Activated naive CD4-positive, alpha-beta T cell treated with anti-CD3 and anti-CD28 coated beads, Interleukin-2, amount 10 ng/mL, durations not matched to agents 7 days and 5 days (primary cell): ENCODE results near the gene ATG14.

Experiments
- CTCF ChIA-PET: fragments of 350-600 bp; sonication (Branson Sonifier 250); formaldehyde crosslinking; loops from one replicate; lab custom pipeline; 2021; ENCODE audit warnings: antibody characterized with exemption; lab: Charles Lee
- DNase-seq: peaks from one replicate; pipeline ENCODE4 v3.0.0-alpha.2; 2020
- H3K27ac Mint-ChIP-seq: one replicate; pipeline ENCODE4 v1.8.0; 2021; ENCODE audit warnings: mild to moderate bottlenecking, moderate library complexity, mixed read lengths
- H3K27me3 Mint-ChIP-seq: one replicate; pipeline ENCODE4 v1.8.0; 2021; ENCODE audit warnings: mild to moderate bottlenecking, mixed read lengths
- H3K36me3 Mint-ChIP-seq: one replicate; pipeline ENCODE4 v1.8.0; 2021; ENCODE audit warnings: mixed read lengths
- H3K4me1 Mint-ChIP-seq: one replicate; pipeline ENCODE4 v1.8.0; 2021; ENCODE audit warnings: mixed read lengths
- H3K4me3 Mint-ChIP-seq: one replicate; pipeline ENCODE4 v1.8.0; 2021; ENCODE audit warnings: mild to moderate bottlenecking, moderate library complexity, mixed read lengths
- H3K9me3 Mint-ChIP-seq: one replicate; pipeline ENCODE4 v1.8.0; 2021; ENCODE audit warnings: mixed read lengths

Gene ATG14

DNA sequence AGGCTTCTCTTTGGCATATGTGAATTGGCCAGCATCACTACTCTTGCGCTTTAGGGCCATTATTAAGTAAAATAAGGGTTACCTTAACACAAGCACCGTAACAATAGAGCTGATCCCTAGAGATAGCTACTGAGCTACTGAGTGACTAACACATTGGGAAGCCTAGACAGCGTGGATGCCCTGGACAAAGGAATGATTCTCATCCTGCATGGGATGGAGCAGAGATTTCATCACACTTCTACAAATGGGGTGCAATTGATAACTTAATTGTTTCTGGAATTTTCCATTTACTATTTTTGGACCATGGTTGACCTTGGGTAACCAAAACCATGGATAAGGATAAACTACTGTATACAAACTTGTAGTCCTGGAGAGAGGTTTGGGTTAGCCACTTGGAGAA is 83.3 kb downstream of the ATG14 start:
- peaks cover 2% of the 10 kb centered on the region for H3K36me3 Mint-ChIP-seq
- no peaks in the 10 kb centered on the region for H3K27me3 Mint-ChIP-seq
- DNase-seq: no peak
- CTCF ChIA-PET: interaction anchor here (1.0 kb wide), 1 partner anchor 24 kb away, joined by 4 read pairs; no protein-coding TSS in a partner anchor
- H3K9me3 Mint-ChIP-seq: no peaks in the 10 kb centered on the region
- peaks cover 53% of the 10 kb centered on the region for H3K4me1 Mint-ChIP-seq
- H3K4me3 Mint-ChIP-seq: no peak overlapping the region
- H3K27ac Mint-ChIP-seq: no peak overlapping the region

DNA sequence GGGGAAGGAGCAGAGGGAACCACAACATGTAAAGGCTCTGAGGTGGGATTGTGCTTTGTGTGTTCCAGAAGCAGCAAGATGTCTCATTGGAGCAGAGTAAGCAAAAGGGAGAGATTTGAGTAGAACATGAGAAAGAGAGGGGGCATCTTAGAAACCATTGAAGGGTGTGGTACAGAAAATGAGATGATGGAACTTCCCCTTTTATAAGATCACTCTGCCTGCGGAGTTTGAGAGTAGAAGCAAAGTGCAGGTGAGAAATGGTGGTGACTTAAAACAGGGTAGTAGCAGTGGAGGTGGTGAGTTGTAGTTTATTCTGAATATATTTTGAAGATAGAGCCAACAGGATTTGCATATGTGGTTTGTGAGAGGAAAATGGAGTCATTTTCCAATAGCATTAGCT is 84.5 kb downstream of the ATG14 start:
- DNase-seq: no peak
- no peak overlapping the region for H3K27ac Mint-ChIP-seq
- H3K36me3 Mint-ChIP-seq: peaks cover 3% of the 10 kb centered on the region
- H3K27me3 Mint-ChIP-seq: no peaks in the 10 kb centered on the region
- CTCF ChIA-PET: interaction anchor here (0.8 to 1.7 kb wide), 2 partner anchors 11 to 27 kb away, joined by 3 to 4 read pairs; no protein-coding TSS in a partner anchor
- no peak overlapping the region for H3K4me3 Mint-ChIP-seq
- H3K4me1 Mint-ChIP-seq: peaks cover 42% of the 10 kb centered on the region
- H3K9me3 Mint-ChIP-seq: no peaks in the 10 kb centered on the region

DNA sequence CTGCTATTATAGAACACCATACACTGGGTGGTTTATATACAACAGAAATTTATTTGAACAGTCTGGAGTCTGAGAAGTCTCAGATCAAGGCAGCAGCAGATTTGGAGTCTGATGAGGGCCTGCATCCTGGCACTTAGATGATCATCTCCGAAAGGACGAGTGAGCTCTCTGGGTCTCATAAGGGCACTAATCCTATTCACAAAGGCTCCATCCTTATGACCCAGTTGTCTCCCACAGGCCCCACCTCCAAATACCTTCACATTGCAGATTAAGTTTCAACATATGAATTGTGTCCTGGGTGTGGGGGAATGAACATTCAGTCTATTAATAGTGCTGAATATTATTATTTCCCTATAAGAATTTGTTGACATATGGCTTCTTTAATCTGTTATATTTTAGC is 86.8 kb downstream of the ATG14 start:
- DNase-seq: no peak
- H3K36me3 Mint-ChIP-seq: peaks cover 6% of the 10 kb centered on the region
- peaks cover 27% of the 10 kb centered on the region for H3K4me1 Mint-ChIP-seq
- H3K4me3 Mint-ChIP-seq: no peak overlapping the region
- CTCF ChIA-PET: no interaction called here
- no peak overlapping the region for H3K27ac Mint-ChIP-seq
- no peaks in the 10 kb centered on the region for H3K9me3 Mint-ChIP-seq
- H3K27me3 Mint-ChIP-seq: no peaks in the 10 kb centered on the region

DNA sequence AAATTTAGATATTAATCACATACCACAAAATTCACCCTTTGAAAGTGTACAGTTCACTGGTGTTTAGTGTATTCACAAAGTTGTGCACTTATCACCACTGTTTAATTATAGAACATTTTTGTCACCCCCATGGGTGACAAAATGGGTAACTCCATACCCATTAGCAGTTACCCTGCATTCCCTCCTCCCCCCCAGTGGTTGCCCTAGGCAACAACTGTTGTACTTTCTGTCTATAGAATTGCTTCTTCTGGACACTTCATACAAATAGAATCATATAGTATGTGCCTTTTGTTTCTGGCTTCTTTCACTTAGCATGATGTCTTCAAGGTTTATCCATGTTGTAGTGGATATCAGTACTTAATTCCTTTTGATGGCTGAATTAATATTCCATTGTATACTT is 87.7 kb downstream of the ATG14 start:
- H3K27me3 Mint-ChIP-seq: no peaks in the 10 kb centered on the region
- no peaks in the 10 kb centered on the region for H3K9me3 Mint-ChIP-seq
- peaks cover 11% of the 10 kb centered on the region for H3K36me3 Mint-ChIP-seq
- DNase-seq: no peak
- CTCF ChIA-PET: no interaction called here
- no peak overlapping the region for H3K4me3 Mint-ChIP-seq
- peaks cover 21% of the 10 kb centered on the region for H3K4me1 Mint-ChIP-seq
- no peak overlapping the region for H3K27ac Mint-ChIP-seq

DNA sequence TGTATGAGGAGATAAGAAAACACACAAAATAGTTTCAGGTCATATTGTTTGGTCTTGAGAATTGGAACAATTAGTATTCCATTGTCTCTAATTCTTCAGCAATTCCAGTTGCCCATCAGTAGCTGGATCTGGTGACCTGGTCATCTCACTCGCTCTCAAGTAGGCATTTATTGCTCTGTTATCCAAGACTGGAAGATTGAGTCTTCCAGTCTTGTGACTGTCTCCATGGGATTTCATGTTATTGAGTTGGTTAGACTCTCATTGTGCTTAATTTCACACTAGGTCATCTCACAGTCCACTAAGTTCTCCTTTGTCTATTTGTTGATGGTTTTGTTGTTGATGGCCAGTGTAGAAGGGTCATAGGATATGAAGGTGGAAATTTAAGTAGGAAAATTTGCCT is 92.9 kb downstream of the ATG14 start:
- Mint-ChIP-seq H3K9me3 (peaks cover 4% of the 10 kb centered on the region), H3K4me3 (no peak overlapping the region), H3K36me3 (peaks cover 38% of the 10 kb centered on the region), H3K27ac (no peak overlapping the region), H3K4me1 (no peaks in the 10 kb centered on the region), H3K27me3 (no peaks in the 10 kb centered on the region)
- CTCF ChIA-PET: no interaction called here
- no peak for DNase-seq

DNA sequence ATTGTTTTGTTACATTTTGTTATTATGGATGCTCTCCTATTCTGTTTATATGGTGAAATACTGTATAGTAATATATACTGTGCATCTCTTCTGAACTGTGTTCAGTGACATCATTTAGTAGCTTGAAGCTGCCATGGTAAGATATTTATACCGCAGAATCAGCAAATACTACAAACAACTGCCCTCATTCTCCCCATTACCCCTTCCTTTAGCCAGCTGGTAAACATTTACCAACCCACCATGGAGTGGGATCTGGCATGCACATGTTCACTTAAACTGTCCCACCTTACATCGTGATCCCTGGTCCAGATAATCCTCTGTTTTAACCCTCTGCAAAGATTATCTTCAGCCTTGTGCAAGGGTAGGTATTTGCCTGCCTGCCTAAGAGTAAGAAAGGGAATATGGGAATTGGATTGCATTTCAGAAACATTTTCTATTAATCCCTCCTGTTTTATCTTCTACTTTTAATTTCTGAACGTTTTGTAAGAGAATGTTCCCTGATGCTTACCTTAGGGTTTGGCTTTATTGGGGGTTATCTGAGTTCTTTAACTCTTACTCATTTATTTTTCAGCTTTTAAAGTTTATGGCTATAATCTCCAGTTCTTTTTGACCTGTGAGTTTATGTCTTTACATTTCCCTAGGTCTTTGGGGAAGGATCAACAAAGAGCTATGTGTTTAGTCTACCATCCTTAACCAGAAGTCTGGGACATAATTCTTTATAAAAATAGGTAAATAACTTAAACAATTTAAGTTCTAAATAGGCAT is 93.9 kb downstream of the ATG14 start:
- no peak overlapping the region for H3K27ac Mint-ChIP-seq
- no peaks in the 10 kb centered on the region for H3K4me1 Mint-ChIP-seq
- DNase-seq: no peak
- peaks cover 14% of the 10 kb centered on the region for H3K9me3 Mint-ChIP-seq
- H3K36me3 Mint-ChIP-seq: peaks cover 45% of the 10 kb centered on the region
- H3K27me3 Mint-ChIP-seq: no peaks in the 10 kb centered on the region
- CTCF ChIA-PET: interaction anchor here (0.6 to 1.0 kb wide), 2 partner anchors 9 to 126 kb away, joined by 3 to 4 read pairs; no protein-coding TSS in a partner anchor
- H3K4me3 Mint-ChIP-seq: no peak overlapping the region

DNA sequence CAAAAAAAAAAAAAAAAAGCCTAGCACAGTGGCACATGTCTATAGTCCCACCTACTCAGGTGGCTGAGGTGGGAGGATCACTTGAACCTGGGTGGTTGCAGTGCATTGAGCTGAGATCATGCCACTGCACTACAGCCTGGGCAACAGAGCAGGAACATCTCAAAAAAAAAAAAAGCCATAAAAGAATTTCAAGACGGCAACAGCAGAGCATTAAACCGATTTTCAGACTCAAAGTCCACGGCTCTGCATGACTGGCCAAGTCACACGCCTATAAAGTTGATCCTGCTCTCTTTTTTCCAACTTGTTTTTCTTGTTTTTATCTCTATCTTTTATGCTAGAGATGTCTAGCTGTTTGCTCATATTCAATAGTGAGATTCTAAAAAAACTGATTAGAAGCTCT is 95.1 kb downstream of the ATG14 start:
- CTCF ChIA-PET: interaction anchor here (0.7 kb wide), 1 partner anchor 10 kb away, joined by 3 read pairs; no protein-coding TSS in a partner anchor
- no peaks in the 10 kb centered on the region for H3K4me1 Mint-ChIP-seq
- no peak for DNase-seq
- no peaks in the 10 kb centered on the region for H3K27me3 Mint-ChIP-seq
- H3K9me3 Mint-ChIP-seq: peaks cover 19% of the 10 kb centered on the region
- peaks cover 51% of the 10 kb centered on the region for H3K36me3 Mint-ChIP-seq
- H3K4me3 Mint-ChIP-seq: no peak overlapping the region
- no peak overlapping the region for H3K27ac Mint-ChIP-seq
